ENCODE measurements around the gene FOLR1.
"Not testable (repeated sequence)": the region's sequence is repeated elsewhere in the genome, so short reads cannot be mapped to it uniquely, and the experiment has no call there.

GRCh38 chr11:72180892-72181552 is 10.9 kb upstream of the FOLR1 start:
- TF ChIP-seq, protein P1, sequence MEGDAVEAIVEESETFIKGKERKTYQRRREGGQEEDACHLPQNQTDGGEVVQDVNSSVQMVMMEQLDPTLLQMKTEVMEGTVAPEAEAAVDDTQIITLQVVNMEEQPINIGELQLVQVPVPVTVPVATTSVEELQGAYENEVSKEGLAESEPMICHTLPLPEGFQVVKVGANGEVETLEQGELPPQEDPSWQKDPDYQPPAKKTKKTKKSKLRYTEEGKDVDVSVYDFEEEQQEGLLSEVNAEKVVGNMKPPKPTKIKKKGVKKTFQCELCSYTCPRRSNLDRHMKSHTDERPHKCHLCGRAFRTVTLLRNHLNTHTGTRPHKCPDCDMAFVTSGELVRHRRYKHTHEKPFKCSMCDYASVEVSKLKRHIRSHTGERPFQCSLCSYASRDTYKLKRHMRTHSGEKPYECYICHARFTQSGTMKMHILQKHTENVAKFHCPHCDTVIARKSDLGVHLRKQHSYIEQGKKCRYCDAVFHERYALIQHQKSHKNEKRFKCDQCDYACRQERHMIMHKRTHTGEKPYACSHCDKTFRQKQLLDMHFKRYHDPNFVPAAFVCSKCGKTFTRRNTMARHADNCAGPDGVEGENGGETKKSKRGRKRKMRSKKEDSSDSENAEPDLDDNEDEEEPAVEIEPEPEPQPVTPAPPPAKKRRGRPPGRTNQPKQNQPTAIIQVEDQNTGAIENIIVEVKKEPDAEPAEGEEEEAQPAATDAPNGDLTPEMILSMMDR (IDR thresholded peaks at IDR 0.05; ENCODE audit: low read depth, low read length, poor library complexity, severe bottlenecking), result not testable (repeated sequence)
- TF ChIP-seq EZH2phosphoT487 (IDR thresholded peaks at IDR 0.05; ENCODE audit: borderline replicate concordance, low read length), result not testable (repeated sequence)

All from DOHH2 (cell line).